A549 treated with AZD2906 at 1 μM for 4 hours (cell line): ENCODE data around the gene F2RL1. TPM values are rescaled to one million over a fixed set of nuclear protein-coding genes. Genes with fewer than 3 reads are reported as not detected.

Experiments
- total RNA-seq: library from RNA; stranded (reverse); fragments of 200-300 nt; extraction: Qiagen RNA extraction; gene quantifications from 5 replicates; pipeline ENCODE4 v1.2.3, GENCODE V29; 2022

Gene F2RL1
- 224 to 299 TPM (median 233 TPM) in 5 replicates for total RNA-seq

DNA sequence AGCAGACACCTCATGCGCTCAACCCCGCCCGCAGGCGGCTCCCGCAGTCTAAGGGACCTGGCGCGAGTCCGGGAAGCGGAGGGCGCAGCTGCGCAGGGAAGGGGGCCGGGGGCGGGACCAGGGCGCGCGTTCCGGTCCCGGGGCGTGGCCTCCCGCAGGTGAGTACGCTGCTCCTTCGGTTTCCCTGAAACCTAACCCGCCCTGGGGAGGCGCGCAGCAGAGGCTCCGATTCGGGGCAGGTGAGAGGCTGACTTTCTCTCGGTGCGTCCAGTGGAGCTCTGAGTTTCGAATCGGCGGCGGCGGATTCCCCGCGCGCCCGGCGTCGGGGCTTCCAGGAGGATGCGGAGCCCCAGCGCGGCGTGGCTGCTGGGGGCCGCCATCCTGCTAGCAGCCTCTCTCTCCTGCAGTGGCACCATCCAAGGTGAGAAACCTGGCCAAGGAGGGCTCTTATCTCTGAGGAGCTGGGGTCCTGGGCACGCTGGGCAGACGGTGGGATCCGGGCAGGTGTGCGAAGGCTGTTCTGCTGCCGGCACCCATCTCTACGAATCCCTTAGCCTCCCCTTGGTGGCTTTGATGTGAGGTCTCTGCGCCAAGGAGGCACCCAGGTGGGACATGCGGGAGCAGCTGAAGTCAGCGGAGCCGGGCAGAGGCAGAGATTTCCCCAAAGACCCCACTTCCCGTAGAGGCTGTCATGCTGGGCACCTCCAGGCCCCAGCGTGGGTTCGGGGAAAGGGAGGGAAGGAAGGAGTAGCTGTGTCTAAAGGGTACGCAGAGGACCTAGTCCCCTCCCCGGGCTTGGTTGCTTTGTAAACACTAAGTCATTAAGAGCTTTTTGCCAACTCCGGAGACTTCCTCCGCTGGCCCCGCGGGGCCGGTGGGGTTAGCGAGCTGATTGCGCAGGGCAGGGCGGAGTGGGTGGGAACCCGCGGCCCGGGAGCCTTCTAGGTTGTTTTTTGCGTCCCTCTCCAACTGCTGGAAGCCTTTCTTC lies at the start of gene F2RL1:
Gene F2RL1, plus strand, starts transcription at position 187 of the 988 bp plus-strand sequence. Its CDS starts 153 bp downstream, at position 340.

DNA sequence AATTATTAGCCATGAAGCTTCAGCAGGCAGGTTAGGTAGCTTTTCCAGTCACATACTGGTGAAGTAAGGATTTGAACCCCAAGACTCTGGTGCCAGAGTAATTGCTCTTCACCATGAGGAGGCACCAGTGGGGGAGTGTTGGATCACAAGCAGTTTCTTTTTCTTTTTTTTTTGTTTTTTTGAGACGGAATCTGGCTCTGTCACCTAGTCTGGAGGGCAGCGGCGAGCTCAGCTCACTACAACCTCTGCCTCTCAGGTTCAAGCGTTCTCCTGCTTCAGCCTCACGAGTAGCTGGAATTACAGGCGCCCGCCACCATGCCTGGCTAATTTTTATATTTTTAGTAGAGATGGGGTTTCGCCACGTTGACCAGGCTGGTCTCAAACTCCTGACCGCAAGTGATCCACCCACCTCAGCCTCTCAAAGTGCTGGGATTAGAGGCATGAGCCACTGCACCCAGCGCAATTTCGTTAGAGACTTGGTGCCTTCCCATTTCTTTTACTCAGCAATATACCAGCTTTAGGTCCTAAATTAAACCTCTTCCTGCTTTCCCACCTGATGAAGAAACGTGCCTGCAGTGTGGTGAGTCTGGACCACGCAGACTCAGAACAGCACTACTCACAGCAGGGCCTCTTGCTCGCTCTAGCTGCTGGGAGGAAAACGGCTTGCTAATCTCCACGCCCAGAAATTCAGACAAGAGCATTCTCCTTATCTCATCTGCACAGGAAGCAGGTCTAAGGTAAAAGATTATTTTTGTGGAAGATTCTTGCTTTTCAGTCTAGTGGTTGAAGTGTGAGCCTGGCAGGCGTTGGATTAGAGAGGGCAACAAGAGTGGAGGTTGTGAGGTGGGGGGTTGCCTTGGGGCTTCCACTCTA lies 30.8 kb downstream of the F2RL1 start, which contains the start of gene S100Z:
Gene S100Z, plus strand, starts transcription at position 596 of the 873 bp plus-strand sequence. CDS start 25,346 bp downstream, outside the sequence.

Other genes with a start within 250 kb of the F2RL1 start
- gene F2RL2, start 195.6 kb upstream of the F2RL1 start, total RNA-seq = 2.6 to 3.6 TPM (median 2.9 TPM) in 5 replicates
- gene F2R, start 102.9 kb upstream of the F2RL1 start, total RNA-seq = 40.6 to 60.8 TPM (median 54.5 TPM) in 5 replicates
- gene S100Z, start 31.0 kb downstream of the F2RL1 start, total RNA-seq = not detected in 5 replicates
- gene CRHBP, start 134.0 kb downstream of the F2RL1 start, total RNA-seq = 0.06 to 0.17 TPM (median 0.08 TPM) in 4 of 5 replicates, not detected in the other
- gene AGGF1, start 211.4 kb downstream of the F2RL1 start, total RNA-seq = 12.6 to 14.2 TPM (median 13.5 TPM) in 5 replicates